NCI-H1436 treated with DMSO at 0.1 percent for 48 hours (cell line): ENCODE results near the gene IFI44.

Experiments
- DNase-seq: peaks from one replicate; lab custom pipeline; 2025; lab: John Stamatoyannopoulos, UW

IFI44 gene

DNA sequence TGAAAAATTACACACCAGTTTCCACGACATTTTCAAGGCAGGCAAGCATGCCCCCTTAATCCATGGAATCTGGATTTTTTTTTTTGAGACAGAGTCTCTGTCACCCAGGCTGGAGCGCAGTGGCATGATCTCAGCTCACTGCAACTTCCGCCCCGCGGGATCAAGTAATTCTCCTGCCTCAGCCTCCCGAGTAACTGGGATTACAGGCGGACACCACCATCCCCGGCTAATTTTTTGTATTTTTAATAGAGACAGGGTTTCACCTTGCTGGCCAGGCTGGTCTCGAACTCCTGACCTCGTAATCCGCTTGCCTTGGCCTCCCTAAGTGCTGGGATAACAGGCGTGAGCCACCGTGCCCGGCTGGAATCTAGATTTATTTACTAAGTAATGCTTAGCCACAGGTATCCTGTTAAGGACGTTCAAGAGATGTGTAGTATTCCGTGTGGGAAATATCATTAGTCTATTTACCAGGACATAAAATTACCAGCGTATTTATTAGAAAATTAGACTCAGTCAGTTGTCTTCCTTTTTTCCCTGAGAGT, 2.5 kb downstream of the IFI44 start:
- no peak for DNase-seq

DNA sequence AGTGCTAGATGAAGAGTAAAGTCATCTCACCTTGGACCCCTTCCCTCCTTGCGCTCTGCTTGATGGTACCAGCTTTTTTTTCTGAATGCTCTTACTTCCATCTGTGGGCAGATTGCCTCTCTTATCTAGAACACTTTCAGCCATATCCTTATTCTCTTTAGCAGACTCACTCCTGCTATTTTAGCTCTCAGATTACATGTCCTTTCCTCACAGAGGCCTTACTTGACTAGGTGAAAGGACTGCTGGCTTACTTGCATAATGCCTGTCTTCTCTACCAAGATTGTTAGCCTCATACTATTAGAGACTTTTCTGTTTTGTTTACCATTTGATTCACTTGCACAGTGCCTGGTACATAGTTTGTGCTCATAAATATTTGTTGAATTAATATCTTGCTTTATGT, 9.3 kb downstream of the IFI44 start:
- no peak for DNase-seq

DNA sequence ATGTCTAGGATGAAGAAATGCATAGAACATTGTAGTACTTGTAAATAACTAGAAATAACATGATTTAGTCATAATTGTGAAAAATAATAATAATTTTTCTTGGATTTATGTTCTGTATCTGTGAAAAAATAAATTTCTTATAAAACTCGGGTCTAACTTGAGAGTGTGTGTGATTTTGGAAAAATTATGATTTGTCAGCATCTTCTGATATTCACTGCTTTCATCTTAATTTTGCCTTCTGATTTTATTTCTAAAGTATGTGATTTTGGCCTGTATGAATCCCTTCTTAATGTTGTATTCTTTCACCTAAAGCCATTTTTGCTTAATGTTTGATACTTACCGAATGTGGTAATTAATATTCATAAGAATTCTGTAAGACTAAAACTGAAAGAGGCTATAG, 14.3 kb downstream of the IFI44 start:
- no peak for DNase-seq

DNA sequence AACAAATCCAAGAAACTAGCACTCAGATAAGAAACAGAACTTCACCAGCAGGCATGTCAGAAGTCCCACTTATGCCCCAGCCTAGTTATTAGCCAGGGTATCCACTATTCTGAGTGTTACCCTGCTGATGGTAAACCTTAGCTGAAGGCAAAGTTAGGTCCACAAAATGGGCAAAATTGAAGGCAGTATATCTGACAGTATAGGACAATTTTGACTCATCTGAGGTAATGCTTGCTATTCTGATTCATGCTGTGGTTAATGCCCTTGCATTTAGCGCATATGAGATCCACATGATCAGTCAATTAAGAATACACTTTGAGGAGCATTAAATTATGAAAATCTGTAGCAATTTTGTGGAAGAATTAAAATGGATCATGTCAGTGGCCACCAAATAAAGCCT, 15.1 kb downstream of the IFI44 start:
- DNase-seq: no peak

DNA sequence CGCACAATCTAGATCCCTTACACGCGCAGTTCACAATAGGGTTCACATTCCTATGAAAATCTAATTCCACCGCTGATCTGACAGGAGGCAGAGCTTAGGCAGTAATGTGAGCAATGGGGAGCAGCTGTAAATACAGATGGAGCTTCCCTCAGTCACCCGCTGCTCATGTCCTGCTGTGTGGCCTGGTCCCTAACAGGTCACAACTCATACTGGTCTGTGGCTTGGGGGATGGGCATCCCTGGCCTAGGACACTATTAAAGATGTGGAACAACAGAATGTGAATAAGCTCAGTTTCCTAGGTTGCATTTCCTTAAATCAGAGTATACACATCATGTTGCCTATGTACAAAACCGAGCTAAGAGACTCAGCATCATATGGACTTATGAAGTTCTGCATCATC, 16.2 kb downstream of the IFI44 start:
- no peak for DNase-seq

DNA sequence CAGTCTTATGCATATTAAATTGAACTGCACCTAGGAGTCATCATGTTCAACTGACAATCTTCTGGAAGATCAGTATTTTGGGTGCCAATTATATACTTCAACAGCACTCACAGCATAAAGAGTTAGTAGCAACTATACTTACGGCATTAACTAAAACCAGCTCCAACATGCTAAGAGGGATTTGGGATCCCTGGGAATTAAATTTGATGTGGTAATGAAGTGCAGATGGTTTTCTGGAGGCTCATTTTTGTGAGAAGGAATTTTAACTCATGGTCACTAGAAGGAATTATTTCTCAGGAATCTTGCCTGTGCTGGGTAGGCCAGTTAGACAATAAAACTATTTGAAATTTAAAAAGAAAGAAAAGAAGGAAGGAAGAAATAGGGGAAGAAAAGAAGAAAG, 18.3 kb downstream of the IFI44 start:
- no peak for DNase-seq

DNA sequence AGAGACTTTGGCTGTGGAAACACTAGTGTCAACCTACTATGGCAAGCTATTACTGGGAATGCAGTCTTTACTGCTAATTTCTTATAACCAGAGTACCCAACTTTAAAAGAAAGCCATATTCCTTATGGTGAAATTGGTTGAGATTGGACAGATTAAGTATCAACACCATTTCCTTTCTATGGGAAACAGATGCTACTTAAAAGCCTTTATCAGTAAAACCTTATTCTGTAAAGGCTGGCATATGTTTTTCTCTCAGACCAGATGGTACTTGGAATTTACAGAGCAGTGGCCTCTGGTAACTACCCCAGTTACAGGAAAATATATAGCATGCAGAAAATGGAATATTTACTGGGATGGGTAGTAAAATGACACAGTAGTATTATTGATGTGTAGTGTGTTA, 18.8 kb downstream of the IFI44 start:
- no peak for DNase-seq

DNA sequence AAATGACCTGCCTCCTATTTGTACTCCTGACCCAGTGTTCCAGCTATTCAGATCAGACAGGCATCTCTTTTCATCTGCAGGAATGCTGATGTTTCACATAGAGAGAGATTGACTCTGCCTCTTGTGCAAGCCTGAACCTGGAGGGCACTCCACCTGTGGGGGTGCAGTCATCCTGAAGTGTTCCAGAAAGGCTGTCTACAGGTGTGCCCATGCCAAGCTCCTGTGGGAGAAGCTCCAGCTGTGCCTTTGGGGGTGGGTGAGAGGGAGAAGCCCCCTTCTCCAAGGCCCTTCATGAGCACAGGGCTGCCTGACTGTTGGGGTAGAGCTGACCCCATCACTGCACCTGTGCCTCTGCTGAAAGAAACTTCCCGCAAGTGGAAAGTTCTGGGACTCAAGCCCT, 22.8 kb downstream of the IFI44 start:
- DNase-seq: no peak

DNA sequence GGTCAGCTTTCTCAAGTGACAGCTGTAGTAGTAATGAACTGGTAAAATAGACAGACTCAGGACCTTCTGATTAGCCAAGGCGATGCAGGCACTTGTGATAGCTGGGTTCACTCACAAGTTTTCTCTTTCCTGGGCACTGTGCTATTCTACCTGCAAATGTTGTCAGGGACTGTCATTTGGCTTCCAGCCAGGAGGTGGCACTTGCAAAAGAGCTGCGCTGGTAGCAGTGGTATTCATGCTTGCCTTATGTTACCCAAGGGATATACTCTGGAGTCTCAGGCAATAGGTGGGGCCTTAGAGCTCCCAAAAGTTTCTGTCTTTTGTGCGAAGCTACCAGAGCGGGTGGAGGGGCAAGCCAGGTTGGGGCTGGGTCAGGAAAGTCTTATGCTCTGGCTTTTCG, 23.5 kb downstream of the IFI44 start:
- DNase-seq: no peak

DNA sequence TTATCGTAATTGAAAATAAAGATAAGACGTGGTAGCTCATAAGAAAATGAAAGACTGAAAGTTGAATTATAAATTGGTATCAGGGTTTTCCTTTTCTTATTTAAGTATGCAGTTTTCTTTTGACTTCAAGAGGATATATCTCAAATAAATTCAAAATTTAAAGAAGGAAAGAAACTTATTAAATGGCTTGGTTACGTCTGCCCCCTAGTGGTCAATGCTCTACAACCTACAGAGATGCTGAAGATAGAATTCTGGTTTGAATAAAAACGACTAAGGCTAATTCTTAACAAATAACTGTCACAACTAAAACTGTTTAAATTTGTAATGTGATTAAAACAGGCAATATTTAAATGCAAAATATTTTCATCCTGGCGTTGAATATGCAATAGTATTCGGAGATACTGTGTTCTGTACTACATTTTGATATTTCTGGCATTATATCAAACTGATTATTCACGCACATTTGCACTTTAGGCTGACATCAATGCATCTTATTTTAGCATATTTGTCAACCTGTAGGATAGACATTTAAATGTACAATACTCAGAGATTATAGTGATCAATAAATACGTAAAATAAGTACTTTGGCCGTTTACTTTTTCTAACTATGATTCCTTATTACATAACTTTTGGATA, 26.8 kb downstream of the IFI44 start:
- no peak for DNase-seq

DNA sequence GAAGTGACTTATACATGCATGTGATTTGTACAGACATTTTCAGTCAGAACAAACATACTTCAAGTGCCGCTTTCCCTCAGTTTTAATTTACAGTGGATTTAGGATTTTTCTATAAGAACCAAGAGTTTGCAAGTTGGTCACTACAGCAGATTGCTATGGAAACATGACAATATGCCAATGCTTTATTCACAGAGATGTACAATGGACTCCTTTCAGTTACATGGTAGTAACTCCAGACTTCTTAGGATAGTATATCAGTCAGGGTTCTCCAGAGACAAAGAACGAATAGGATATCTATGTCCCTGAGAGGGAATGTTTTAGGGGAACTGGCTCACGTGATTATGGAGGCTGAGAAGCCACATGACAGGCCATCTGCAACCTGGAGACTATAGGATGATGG, 27.4 kb downstream of the IFI44 start:
- DNase-seq: no peak

DNA sequence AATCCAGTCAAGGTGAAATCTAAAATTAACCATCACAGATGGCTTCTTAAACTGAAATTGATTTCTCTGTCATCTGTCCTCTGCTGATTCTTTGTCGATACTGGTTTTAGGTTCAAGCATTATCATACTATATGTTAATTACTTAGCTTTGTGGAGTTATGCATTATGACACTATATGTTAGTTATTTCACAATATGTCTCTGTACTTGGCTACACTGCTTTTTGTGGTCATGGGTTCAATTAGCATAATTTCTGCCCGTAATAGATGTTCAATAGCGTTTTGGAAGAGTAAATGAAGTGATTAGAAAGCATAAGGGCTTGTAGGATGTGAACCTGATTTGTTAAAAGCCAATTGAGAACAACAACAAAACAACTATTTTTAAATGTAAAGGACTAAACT, 28.2 kb downstream of the IFI44 start:
- no peak for DNase-seq

DNA sequence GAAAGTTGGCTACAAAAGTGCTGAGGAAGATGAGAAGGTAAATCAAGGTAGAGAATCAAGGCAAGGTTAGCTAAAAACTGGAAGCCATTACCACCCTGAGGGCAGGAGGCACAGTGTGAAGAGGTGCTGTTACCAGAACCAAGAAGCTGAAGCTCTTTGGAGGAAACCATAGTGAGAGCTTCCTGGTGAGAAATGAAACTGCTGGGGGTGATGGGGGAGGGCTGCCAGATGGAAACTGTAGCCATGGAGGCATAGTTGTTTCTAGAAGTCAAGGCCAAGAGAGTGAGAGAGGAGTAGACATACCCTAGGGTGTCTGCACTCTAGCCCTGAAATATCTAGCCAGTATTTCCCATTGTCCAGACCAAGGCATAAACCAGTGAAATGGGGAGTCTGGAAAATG, 28.7 kb downstream of the IFI44 start:
- DNase-seq: no peak

DNA sequence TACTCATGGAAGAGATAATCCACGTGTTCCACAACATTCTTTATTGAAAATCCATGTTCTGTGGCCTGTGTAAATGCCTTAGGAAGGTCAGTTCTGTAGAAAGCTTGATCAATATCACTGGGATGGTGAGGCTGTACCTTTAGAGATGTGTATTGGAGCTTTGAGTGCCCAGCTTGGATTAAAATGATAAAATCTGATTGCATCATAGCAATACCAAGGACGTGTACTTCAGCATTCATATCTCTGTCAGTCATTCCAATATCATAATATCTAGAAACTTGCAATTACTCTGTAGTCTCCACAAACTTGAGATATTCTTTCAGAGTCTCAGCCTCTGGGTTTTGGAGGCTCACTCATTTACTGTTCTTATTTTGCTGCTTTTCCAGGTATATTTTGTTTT, 31.6 kb downstream of the IFI44 start:
- DNase-seq: no peak

DNA sequence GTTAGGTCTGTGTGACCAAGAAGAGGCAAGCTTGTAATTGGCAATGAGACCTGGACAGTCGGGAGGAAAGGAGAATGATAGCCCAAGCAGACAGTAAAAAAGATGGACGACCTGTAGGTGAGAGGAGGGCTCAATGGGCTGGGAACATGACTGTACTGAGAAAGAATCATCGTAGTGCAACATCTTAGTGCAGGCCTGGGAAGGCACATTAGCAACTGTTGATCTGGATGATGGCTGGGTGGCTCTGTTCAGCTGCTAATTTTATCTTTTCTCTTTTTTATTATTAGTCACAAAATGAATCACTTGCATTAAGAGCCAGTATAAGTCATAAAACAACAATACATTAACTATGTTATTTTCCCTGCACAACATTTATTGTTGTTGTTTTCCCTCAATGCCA, 32.9 kb downstream of the IFI44 start:
- no peak for DNase-seq

DNA sequence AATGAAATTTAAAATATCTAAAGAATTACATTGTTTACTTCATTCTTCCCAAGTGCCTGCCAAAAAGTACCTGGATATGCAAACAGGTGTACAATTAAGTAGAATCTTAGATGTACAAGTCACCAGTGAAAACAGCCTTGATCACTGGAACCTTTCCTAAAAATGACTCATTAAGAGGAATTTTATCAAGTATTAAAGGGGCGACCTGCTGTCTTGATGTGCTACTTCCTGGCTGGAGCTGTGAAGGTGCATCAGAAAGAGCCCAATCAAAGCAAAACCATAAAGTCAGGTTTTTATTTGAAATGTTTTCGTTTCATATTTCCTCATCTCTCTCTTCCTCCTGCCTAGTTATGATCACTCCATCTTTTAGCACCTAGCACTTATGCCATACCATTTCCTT, 33.4 kb downstream of the IFI44 start:
- DNase-seq: no peak

DNA sequence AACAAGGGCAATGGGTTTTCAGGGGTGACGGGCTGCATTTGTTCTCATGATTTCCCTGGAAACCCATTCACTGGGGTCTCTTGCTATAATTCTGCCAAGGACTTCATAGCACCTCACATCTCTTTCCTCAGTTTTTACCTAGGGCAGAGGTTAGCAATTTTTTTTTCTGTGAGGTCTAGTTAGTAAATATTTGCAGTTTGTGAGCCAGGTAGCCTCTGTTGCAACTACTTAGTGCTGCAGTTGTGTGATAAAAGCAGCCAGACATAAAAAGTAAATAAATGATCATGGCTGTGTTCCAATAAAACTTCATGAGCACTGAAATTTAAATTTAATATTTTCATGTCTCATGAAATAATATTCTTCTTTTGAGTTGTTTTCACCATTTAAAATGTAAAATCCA, 37.7 kb downstream of the IFI44 start:
- DNase-seq: no peak

DNA sequence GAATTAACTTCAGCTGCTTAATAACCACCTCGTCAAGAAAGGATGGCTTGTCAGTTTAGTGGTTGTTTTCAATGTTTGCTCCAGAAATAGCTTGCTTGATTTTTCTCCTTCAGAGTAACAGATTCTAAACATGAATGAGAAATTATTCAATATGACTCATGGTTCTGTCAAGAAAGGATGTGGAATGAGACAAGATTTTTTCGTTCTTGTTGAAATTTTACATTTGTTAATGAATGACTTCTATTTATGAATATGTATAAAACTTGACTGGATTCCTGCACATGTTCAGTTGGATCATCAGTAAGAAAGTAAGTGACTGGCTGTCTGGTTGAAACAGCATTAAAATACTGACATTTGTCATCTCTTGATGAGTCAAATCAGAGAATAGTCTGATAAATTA, 38.3 kb downstream of the IFI44 start:
- no peak for DNase-seq

DNA sequence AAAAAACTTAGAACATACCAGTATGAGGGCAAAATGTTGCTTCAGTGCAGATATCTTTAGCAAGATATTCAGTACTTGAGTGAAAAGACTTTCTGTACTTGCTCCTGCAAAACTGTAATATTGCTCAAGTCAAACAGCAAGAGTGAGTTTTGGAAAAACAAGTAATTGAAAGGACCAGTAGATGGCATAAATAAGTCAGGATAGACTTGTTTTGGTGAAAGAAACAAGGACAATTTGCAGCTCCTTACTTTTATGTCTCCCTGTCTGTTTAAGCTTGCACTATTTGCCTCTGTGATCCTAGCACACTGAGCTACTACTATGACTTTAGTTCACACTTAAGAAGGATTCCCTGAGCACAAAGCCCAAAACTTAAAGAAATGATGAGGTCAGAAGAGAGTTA, 39.1 kb downstream of the IFI44 start:
- no peak for DNase-seq

DNA sequence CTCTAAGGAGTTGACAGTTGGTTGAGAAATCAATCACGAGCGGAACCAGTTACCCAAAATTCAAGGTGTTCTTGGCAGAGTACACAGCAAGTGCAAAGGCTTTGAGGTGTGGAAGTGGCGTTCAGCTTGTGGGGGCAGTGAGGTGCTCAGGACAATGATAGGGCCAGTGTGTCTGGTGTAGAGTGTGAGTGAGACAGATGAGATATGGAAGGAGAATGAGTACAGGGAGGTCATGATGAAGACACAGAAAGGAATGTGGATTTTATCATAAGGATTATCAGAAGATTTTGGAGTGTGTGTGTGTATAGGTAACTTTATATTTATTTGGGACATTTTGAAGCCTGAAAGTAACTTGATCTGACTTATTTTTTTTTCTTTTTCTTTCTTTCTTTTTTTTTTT, 40.9 kb downstream of the IFI44 start:
- DNase-seq: no peak

DNA sequence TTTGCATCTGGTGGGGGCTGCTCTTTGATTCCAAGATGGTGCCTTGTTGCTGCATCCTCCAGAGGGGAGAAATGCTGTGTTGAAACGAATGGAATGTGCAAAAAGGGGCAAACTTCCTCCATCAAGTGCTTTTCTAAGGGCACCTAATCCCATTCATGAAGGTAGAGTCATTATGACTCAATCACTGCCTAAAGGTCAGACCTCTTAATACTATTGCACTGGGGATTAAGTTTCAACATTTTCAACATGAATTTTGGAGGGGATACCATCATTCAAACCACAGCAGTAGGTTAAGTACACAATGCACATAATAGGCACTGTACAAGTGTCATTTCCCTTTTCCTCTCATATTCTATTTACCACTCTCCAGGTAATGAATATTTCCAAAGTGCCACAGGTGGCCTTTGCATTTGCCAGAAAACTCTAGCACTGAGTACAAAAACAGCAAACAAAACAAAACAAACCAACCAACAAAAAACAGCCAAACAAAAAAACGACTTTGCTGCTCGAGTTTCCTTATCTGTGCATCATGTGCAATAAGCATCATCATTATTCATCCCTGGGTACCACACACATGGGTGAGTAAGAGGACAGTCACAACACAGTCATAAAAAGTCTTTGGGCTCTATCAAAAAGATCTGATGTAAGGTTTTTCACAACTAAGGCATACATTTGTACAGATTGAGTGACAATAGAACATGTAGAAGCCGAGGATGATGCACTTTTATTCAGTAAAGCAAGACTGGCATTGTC, 42.5 kb downstream of the IFI44 start:
- DNase-seq: no peak

DNA sequence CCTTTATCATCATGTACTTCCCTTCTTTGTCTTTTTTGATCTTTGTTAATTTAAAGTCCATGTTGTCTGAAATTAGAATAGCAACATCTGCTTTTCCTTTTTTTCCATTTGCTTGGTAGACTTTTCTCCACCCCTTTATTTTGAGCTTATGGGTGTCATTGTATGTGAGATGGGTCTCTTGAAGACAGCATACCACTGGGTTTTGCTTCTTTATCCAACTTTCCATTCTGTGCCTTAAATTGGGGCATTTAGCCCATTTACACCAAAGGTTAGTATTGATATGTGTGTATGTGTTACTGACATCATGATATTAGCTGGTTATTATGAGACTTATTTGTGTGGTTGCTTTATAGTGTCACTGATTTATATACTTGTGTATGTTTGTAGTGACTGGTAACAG, 50.2 kb downstream of the IFI44 start:
- no peak for DNase-seq

DNA sequence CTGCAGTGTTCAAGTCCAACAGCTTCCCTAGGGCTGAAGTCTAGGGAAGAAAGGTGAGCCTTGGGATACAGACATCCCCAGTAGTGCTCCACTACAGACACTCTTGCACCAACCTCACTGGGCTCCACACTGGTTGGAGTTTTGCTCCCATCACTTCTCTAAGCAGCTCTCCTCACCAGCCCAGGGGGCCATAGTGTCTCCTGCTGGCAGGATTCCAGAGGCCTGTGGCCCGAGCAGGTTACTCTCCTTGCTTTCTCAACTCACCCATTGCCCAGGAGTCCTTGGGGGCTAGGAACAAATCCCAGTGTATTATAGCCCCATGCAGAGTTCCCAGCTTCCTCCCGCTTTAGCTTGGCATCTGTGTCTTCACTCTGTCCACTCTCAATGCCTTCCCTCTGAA, 52.8 kb downstream of the IFI44 start:
- no peak for DNase-seq

DNA sequence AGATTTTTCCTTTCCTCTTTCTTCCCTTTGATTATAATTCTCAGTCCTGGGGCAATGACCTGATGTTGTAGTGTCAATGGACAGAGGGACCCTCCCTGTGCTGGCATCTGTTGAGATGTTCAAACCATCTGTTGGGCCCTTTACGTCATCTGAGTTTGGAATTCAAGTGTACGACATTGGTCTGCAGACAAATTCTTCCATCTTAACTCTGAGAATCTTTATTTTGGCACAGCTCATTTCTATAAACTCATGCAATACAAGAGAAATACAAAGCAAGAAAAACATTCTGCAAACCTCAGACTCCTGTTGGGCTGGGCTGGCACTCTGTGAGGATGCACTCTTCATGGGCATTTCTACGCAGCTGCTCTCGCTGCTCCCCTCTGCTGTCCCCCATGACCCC, 54.2 kb downstream of the IFI44 start:
- DNase-seq: no peak
